ENCODE data around the gene NBPF20. TPM values are rescaled to one million over a fixed set of nuclear protein-coding genes. Genes with fewer than 3 reads are reported as not detected.
"Not testable (repeated sequence)": the region's sequence is repeated elsewhere in the genome, so short reads cannot be mapped to it uniquely, and the experiment has no call there.

NBPF20 gene
- total RNA-seq, 1 donor from 2014 or later: 5.5 TPM

GRCh38 chr1:145407266-145407665 lies 18.1 kb downstream of the NBPF20 start:
- H3K36me3 Mint-ChIP-seq (ENCODE audit: insufficient read depth); H3K4me1 Mint-ChIP-seq (ENCODE audit: low read depth); H3K9me3 Mint-ChIP-seq (ENCODE audit: low read depth); H3K27ac Mint-ChIP-seq; DNase-seq (ENCODE audit: low spot score, unreplicated experiment); H3K27me3 Mint-ChIP-seq; H3K4me3 Mint-ChIP-seq (ENCODE audit: low read depth): not testable (repeated sequence)

DNA sequence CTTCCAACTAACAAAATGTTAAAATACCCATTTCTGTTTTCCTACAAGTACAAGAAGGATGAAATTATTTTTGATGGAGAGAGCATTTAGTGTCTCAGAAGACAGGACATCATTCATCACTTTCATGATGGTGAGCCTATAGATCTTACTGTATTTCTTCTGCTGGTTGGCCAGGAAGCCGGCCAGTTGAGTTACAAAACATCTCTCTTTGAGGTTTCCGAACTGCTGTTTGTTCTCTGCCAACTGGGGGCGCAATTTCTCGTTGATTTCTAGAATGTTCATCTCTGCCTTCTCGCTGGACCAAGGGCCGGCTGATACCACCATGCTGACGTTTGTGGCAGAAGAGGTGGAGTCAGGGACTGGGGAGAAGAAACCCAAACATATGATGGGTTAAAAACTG lies 20.5 kb downstream of the NBPF20 start:
- not testable (repeated sequence) for H3K4me3 Mint-ChIP-seq (ENCODE audit: low read depth); DNase-seq (ENCODE audit: low spot score, unreplicated experiment); H3K36me3 Mint-ChIP-seq (ENCODE audit: insufficient read depth); H3K27ac Mint-ChIP-seq; H3K9me3 Mint-ChIP-seq (ENCODE audit: low read depth); H3K4me1 Mint-ChIP-seq (ENCODE audit: low read depth); H3K27me3 Mint-ChIP-seq
- TF ChIP-seq, protein P1, sequence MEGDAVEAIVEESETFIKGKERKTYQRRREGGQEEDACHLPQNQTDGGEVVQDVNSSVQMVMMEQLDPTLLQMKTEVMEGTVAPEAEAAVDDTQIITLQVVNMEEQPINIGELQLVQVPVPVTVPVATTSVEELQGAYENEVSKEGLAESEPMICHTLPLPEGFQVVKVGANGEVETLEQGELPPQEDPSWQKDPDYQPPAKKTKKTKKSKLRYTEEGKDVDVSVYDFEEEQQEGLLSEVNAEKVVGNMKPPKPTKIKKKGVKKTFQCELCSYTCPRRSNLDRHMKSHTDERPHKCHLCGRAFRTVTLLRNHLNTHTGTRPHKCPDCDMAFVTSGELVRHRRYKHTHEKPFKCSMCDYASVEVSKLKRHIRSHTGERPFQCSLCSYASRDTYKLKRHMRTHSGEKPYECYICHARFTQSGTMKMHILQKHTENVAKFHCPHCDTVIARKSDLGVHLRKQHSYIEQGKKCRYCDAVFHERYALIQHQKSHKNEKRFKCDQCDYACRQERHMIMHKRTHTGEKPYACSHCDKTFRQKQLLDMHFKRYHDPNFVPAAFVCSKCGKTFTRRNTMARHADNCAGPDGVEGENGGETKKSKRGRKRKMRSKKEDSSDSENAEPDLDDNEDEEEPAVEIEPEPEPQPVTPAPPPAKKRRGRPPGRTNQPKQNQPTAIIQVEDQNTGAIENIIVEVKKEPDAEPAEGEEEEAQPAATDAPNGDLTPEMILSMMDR (IDR thresholded peaks at IDR 0.05; ENCODE audit: unreplicated experiment): peak; percentile 17

DNA sequence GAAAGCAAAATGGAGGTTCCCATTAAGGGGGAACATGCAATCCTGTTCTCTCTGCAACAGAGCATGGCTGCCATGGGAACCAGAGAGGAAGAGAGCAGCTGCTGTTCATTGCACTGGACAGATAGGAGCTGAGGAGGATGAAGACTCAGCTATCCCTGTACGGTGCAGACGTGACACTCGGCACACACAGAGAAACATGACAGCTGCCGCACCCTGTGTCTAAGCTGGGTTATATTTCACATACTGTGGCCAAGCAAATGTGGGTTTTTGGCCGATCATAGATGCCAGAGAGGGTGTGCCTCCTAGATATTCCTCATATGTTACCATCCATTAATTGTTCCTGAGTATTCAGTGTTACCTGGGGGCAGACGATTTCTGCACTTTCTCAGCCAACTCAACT lies 24.7 kb downstream of the NBPF20 start:
- H3K4me1 Mint-ChIP-seq (ENCODE audit: low read depth); H3K9me3 Mint-ChIP-seq (ENCODE audit: low read depth); H3K27ac Mint-ChIP-seq; H3K4me3 Mint-ChIP-seq (ENCODE audit: low read depth); DNase-seq (ENCODE audit: low spot score, unreplicated experiment); H3K36me3 Mint-ChIP-seq (ENCODE audit: insufficient read depth); H3K27me3 Mint-ChIP-seq: not testable (repeated sequence)

Other genes with a start within 250 kb of the NBPF20 start
- gene PPIAL4D, start 183.4 kb downstream of the NBPF20 start, total RNA-seq: not detected in 2 replicates
- gene GPR89A, start 182.4 kb upstream of the NBPF20 start, total RNA-seq: 31.4 and 34.5 TPM in 2 replicates